ENCODE results near the gene MARK4. TPM values are rescaled to one million over a fixed set of nuclear protein-coding genes. Genes with fewer than 3 reads are reported as not detected.

The MARK4 gene
- total RNA-seq, 1 donor from 2014 or later: 11.3 TPM

DNA sequence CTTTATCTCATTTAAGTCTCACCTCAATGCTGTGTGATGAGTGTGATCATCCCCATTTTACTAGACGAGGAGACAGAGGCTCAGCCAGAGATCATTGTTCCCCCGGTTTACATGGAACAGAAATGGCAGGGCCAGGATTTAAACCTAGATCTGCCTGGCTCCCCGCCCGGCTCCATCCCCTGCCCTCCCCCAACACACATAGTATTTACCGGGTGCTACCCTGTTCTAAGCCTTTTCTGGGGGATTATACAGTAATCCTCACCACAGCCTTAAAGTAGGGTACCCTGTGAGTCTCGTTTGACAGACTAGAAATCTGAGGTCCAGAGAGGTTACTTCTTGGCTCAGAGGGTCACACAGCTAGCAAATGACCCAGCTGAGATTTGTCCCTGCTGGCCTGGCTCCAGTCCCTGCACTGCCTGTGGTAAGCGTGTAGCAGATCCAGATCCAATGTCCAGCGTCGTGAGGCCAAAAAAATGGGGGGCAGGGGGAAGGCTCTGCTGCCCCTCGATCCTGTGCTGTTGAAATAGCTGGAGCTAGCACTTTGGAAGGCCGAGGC, 85.7 kb downstream of the MARK4 start:
- DNase-seq (ENCODE audit: low spot score): no peak

DNA sequence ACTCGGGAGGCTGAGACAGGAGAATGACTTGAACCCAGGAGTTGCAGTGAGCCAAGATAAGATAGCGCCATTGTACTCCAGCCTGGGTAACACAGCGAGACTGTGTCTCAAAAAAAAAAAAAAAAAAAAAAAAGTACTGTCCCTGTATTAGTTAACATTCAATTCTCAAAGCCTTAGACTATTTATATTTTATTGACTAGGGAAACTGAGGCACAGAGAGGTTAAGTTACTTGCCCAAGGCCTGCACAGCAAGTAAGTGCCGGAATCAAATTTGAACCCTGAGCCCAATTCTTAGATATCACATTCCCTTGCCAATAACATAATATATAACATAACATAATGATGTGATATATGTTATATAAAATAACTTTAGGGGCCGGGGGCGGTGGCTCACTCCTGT, 88.6 kb downstream of the MARK4 start:
- DNase-seq (ENCODE audit: low spot score): no peak

DNA sequence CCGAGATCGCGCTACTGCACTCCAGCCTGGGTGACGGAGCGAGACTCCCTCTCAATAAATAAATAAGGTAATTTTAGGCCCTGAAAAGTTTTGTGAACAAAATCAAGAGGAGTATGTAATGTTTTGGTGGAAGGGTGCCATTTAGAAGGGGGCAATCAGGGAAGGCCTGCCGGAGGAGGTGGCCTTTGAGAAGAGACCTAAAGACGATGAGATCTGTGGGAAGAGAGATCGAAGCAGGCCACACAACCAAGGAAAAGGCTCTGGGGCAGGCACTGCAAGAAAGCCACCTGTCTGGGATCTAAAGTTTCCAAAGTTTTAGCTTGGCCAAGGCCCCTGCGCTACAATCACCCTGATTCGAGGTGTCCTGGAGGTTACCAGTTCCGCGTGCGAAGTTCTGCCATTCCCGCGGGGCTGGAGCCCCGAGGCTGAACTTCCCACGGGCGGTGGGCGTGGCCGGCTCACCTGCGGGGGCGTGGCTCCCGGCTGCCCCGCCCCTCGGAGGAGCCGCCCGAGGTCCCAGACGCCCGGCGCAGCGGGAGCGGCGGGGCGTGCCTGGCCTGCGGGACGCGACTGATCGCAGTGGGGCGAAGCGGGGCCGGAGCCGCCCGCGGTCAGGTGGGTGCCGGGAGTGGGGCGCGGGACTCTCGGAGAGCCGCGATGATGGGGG, 89.3 kb downstream of the MARK4 start, which contains the start of gene KLC3:
Gene KLC3, plus strand, starts transcription at position 519 of the 667 bp plus-strand sequence. CDS start 4,792 bp downstream, outside the sequence.
- no peak for DNase-seq (ENCODE audit: low spot score)

DNA sequence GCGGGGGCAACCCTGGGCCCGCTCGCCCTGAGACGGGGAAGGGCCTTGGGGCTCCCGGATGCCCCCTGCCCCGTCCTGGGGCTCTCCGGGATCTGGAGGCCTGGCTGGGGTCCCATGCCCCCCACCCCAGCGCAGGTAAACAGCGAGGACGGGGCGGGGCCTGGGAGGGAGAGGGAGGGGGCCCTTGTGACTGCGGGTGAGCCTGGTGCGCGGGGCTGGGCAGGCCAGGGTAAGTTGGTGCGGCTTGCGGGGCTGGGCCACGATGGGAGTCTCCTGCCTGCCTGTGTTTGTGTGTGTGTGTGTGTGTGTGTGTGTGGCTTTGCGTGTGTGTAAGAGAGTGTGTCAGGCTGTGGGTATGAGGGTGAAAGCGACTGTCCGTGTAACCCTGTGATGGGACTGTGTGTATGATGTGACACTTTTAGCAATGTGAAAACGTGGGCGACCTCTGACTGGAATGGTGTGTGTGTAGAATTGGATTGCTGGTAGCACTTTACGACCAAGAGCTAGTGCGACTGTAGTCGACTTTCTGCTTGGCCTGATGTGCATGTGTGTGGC, 89.9 kb downstream of the MARK4 start:
- DNase-seq (ENCODE audit: low spot score): no peak

DNA sequence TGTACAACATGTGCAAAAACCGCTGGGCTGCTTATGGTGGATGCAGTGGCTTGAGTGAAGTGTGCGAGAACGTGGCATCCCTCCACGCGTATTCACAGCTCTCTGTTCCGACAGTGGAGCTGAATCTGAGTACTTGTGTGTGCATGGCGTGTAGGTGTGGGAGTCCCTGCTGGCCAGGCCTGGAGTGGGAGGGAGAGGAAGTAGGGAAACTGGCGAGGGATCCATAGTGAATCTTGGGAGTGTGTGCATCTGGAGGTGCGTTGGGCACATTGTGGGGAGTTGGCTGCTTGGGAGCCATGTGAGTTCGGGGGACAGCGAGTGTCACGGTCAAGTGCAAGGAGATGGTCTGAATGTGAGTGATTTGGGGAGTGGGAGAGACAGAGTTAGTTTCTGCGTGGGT, 91.8 kb downstream of the MARK4 start:
- DNase-seq (ENCODE audit: low spot score): no peak

DNA sequence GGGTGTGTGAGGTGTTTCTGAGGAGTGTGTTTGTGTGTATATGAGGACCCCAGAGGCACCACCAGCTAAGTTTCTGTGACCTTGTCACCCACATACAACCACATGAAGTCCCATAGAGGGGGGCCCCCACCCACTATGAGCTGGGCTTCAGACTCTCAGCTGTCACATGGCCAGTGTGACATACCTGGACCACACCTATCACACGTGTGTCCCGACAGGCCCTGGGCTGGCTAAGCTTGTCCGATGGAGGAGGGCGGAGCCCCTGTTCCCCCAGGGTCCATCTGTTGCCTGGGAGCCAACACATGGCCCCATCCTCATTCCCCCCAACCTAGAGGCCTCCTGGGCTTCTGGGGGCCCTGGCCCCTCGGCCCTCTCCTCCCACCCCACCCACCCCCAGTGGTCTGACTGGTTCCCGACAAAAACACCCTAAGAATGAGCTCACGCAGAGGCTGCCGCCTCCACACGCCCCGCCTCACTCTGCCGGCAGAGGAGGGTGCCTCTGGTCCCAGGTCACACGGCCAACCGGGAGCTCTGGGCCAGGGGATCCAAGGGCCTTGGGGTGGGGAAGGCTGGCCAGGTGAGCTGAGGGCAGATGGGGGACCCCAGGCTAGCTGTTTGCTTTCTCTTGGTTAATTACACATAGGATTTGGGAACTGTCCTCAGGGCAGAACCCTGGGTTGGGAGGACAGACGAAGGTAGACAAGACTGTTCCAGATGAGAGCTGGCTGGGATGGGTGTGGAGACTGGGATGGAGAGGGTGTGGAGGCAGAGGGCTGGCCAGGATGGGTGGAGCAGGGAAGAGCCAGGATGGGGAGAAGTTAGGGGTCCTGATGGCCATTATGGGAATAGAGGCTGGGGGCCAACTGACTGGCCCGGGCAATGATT, 93.8 kb downstream of the MARK4 start:
- DNase-seq (ENCODE audit: low spot score): peak; percentile 42

DNA sequence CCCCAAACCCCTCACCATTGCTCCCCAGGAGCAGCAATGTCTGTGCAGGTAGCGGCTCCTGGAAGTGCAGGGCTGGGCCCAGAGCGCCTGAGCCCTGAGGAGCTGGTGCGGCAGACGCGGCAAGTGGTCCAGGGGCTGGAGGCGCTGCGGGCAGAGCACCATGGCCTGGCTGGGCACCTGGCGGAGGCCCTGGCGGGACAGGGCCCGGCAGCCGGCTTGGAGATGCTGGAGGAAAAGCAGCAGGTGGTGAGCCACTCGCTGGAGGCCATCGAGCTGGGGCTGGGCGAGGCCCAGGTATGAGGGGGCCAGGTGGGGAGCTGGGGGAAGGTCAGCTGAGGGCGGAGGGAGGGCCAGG, 94.4 kb downstream of the MARK4 start:
- DNase-seq (ENCODE audit: low spot score): no peak

DNA sequence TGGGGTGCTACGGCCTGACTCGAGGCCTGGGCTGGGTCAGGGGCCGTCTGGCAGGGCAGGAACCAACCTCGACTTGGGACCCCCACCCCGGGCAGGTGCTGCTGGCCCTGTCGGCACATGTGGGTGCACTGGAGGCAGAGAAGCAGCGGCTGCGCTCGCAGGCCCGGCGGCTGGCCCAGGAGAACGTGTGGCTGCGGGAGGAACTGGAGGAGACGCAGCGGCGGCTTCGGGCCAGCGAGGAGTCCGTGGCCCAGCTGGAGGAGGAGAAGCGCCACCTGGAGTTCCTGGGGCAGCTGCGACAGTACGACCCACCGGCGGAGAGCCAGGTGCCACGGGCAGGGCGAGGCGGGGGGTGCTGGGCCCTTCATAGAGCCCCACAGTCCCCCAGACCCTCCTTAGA, 95.4 kb downstream of the MARK4 start:
- DNase-seq (ENCODE audit: low spot score): no peak

DNA sequence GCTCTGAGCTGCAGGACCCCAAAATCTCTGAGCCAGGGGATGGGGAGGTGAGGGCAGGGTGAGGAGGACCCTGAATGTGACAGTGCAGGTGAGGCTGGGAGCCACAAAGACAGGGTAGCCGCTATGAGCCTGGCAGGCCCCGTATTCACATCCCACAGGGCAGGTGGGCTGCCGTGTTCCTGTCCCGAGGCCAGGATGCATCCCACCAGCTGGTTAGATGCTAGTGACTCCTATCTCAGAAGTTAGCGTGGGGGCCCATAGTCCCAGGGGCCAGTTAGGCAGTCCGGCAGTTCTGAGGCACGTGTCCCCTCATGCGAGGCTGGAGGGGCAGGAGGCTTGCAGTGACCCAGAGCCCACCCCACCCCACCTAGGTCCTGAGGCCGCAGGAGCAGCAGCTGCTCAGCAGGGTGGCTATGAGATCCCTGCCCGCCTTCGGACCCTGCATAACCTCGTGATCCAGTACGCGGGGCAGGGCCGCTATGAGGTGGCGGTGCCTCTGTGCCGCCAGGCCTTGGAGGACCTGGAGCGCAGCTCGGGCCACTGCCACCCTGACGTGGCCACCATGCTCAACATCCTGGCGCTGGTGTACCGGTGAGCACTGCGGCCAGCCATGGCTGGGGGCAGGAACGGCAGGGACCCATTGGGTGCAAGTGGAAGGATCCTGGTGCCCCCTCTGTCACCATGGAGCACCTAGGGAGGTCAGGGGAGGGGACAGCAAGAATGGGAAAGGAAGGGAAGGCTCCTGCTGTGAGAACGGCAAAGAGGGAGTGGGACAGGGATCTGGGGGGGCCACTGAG, 96.7 kb downstream of the MARK4 start:
- DNase-seq (ENCODE audit: low spot score): no peak

DNA sequence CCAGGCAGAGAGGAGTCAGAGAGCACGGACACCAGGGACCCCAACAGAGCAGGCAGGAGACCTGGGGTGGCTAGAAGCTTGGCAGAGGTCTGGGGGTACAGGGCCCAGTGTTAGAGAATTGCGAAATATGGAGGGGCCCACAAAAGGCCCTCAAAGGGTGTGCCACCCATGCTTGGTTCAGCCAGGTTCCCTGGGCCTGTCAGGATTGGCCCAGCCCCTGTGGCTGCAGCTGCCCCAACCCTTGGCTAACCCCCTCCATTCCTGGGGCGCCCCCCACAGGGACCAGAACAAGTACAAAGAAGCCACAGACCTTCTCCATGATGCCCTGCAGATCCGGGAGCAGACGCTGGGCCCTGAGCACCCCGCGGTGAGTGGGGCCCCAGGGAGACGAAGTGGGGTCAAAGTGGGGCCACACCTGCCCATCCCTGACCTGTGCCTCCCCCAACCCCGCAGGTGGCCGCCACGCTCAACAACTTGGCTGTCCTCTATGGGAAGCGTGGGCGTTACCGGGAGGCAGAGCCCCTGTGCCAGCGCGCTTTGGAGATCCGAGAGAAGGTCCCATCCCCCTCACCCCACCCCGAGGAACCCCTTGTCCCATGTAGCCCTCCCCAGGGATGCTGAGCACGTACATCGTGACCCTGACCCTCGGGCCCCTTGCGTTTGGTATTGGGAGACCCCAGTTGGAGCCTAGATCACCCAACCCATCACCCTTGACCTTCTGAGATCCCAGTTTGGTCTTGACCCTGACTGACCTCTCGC, 97.5 kb downstream of the MARK4 start:
- no peak for DNase-seq (ENCODE audit: low spot score)

DNA sequence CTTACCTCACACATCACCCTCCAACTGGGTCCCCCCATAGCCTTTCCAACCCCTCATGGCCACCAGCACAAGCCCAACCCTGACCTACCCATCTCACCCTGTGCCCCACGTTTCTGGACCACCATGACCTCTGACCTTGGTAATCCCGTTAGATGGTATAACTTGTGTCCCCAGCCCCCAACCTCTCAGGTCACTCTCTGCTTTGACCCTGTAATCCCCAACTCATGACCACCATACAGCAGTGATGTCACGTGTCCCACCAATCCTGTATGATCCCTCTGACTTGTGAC, 98.0 kb downstream of the MARK4 start:
- no peak for DNase-seq (ENCODE audit: low spot score)

DNA sequence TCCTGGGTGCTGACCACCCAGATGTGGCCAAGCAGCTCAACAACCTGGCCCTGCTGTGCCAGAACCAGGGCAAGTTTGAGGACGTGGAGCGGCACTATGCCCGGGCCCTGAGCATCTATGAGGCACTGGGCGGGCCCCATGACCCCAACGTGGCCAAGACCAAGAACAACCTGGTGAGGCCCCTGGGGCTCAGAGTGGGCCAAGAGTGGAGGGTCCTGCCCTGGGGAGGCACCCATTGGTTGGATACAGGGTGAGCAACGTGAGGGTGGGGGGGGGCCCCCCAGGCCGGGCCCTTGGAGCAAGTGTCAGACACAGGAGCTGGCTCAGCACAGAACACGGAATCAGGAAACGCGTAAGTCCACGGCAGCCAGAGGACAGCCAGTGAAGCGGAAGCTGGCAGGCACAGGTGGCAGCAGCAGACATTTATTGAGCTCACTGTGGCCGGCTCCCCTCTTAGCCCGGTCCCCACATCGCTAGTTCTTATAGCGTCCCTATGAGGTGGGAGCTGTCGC, 98.4 kb downstream of the MARK4 start:
- no peak for DNase-seq (ENCODE audit: low spot score)

DNA sequence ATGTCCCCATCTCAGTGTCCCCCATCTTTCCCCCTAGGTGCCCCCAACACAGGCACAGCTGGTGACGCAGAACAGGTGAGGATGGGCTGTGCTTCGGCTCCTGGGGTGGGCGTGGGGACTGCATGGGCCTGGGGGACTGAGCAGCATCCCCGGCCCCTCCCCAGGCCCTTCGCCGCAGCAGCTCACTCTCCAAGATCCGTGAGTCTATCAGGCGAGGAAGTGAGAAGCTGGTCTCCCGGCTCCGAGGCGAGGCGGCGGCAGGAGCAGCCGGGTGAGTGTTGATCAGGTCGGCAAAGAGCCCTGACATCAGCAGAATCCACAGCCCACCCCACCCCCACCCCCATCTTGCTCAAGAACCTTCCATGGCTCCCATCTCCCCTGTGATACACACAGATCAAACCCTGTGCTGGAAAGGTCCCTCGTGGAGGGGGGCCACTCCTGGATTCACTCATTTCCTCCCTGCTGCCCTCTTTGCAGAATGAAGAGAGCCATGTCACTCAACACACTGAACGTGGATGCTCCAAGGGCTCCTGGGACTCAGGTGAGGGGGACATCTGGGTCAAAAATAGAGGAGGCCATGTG, 99.5 kb downstream of the MARK4 start:
- DNase-seq (ENCODE audit: low spot score): no peak

DNA sequence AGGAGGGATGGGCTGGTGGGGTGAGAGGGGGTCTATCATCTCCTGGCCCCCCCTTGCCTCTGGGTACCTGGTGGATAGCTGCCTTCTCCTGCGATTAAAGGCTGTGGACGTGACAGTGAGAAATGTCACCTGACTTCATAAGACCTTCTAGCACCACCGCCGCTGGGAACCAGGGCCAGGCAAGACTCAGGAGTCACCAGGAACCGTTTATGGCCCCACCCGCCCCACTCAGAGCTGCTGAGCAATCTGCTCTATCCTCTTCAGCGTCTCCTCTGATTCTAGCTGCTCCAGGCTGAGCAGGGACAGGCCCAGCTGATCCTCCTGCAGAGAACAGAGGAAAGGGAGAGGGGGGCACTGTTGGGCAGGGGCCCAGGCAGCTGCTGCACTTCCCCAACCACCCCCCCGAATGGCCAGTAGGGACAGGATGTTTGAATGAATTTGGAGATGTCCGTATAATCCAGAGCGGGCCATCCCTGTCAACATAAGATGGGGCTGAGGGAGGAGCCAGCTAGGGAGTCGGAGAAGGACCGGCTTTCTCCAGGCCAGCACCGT, 100.4 kb downstream of the MARK4 start:
- DNase-seq (ENCODE audit: low spot score): no peak

DNA sequence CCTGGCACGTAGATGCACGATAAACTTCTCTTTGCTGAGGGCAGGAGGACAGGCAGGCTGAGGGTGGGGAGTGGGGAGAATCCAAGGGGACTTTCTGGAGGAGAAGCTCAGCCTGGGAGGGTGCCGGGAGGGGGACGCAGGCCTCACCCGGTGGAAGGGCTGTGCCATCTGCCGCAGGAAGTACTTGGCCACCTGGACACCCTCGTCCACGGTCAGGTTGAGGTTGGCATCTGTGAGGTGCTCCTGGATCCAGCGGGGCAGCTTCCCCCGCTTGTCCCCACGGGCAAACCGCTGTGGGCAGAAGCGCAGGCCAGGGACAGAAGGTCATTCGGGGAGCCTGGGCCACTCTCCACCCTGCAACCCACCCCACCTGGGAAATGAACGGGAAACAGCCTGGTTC, 101.0 kb downstream of the MARK4 start:
- no peak for DNase-seq (ENCODE audit: low spot score)

DNA sequence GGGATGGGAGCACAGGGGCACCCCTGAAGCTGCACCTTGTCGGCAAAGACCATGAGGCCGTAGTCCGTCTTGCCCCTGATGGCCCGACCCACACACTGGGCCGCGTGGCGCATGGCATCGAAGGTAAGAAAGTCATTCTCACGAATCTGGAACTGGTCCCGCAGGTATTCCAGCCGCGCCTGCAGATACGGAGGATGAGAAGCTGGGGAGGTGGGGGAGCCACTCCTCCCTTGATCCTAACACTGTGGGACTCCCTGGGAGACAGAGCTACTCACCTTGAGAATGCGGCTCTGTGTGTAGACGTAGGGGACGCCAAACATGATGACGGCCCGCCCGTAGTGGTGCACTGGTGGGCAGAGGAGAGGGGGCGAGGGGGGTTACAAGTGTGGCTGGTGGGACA, 101.4 kb downstream of the MARK4 start:
- no peak for DNase-seq (ENCODE audit: low spot score)

DNA sequence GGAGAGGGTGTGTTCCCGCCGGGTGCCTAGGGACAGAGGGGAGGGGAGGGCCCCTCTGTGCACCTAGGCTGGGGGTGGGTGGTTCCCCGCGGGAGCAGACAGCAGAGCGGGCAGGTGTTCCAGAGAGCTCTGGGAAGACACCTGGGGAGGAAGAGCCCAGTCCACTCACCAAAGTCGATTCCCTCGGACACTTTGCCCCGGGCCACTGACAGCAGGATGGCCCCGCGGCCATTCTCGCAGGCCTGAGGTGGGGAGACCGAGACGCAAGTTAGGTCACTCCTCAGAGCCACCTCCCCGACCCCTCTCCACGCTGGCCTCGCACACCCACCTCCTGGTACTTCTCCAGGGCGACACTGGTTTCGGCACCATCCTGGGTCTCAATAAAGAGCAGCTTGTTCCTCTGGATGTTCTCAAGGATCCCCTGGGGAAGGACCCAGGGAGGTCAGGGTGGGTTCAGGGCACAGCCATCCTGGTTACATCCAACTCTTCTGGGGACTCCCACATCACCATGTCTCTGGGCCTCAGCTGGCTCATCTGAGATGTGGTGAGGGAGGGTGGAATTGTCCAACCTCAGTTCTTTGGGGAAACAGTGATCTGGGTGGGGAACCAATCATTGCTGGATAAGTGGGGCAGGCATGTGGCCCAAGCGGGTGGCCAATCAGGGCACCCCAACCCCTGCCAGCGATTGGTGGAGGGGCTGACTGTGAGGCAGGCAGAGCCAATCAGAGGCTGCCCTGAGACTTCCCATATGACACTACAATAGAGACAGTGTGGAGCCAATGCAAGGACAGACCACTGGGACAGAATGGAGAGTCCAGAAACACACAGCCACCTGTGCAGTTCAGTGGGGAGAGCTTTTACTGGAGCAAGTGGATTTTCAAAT, 102.1 kb downstream of the MARK4 start:
- no peak for DNase-seq (ENCODE audit: low spot score)

DNA sequence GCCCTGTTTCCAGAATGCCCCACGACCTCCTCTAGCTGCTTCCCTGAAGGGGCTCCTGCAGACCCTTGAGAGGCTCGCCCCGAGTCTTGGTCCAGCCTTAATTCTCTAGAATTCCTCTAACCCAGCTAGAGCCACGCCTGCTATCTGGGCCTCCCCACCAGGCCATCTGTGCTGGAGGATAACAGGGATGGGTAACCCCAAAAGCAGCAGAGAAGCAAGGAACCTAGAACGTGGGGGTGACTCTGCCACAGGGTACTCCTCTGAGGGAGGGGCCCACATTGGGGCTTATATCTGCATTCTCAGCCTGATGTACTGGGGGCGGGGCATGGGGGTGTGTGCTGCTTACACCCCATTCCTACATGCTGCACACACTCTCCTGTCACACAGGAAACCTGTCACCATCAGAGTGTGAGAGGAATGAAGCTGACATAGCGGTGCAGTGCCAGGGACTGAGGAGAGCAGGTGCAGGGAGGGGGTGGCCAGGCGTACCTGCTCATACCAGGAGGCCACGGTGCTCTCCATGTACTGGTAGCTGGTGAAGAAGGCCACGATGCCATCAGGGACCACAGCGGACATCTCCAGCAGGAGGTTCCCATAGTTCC, 103.3 kb downstream of the MARK4 start:
- DNase-seq (ENCODE audit: low spot score): no peak
